DMS53 treated with DMSO at 0.1 percent for 48 hours (cell line): ENCODE data around the gene PRSS48.
"Not testable (repeated sequence)": the region's sequence is repeated elsewhere in the genome, so short reads cannot be mapped to it uniquely, and the experiment has no call there.

Source experiments
- DNase-seq: peaks from one replicate; lab custom pipeline; 2025; ENCODE audit not compliant: unreplicated experiment; lab: John Stamatoyannopoulos, UW

PRSS48 gene

GRCh38 chr4:151259752-151260151, 17.2 kb upstream of the PRSS48 start:
- DNase-seq: no peak

GRCh38 chr4:151260526-151260925, 16.4 kb upstream of the PRSS48 start:
- DNase-seq: no peak

GRCh38 chr4:151263455-151263854, 13.5 kb upstream of the PRSS48 start:
- DNase-seq: no peak

GRCh38 chr4:151266497-151266896, 10.5 kb upstream of the PRSS48 start:
- DNase-seq: no peak

- DNase-seq: no peak
Observed at GRCh38 chr4:151267104-151267503, 9.9 kb upstream of the PRSS48 start.

- no peak for DNase-seq
Observed at GRCh38 chr4:151267822-151268535, 9.0 kb upstream of the PRSS48 start.

- not testable (repeated sequence) for DNase-seq
Observed at GRCh38 chr4:151268905-151269304, 8.1 kb upstream of the PRSS48 start.

- DNase-seq: no peak
Observed at GRCh38 chr4:151284534-151285245, 7.7 kb downstream of the PRSS48 start.

- no peak for DNase-seq
Observed at GRCh38 chr4:151287409-151287808, 10.4 kb downstream of the PRSS48 start.

GRCh38 chr4:151291485-151291884, 14.5 kb downstream of the PRSS48 start:
- DNase-seq: no peak

GRCh38 chr4:151292038-151292437, 15.1 kb downstream of the PRSS48 start:
- DNase-seq: no peak

- DNase-seq: no peak
Observed at GRCh38 chr4:151294833-151295496, 18.0 kb downstream of the PRSS48 start.

- DNase-seq: no peak
Observed at GRCh38 chr4:151296227-151296626, 19.3 kb downstream of the PRSS48 start.

- DNase-seq: no peak
Observed at GRCh38 chr4:151297170-151297569, 20.2 kb downstream of the PRSS48 start.

- DNase-seq: no peak
Observed at GRCh38 chr4:151302432-151302831, 25.5 kb downstream of the PRSS48 start.

- DNase-seq: no peak
Observed at GRCh38 chr4:151304226-151304625, 27.3 kb downstream of the PRSS48 start.

GRCh38 chr4:151304755-151305154, 27.8 kb downstream of the PRSS48 start:
- no peak for DNase-seq

- DNase-seq: no peak
Observed at GRCh38 chr4:151310124-151310728, 33.3 kb downstream of the PRSS48 start.

- no peak for DNase-seq
Observed at GRCh38 chr4:151313306-151314009, 36.5 kb downstream of the PRSS48 start.

GRCh38 chr4:151314010-151314355, 37.0 kb downstream of the PRSS48 start:
- DNase-seq: no peak

GRCh38 chr4:151314479-151314878, 37.5 kb downstream of the PRSS48 start:
- no peak for DNase-seq
